ENCODE results near the gene NR6A1.
"Not testable (repeated sequence)": the region's sequence is repeated elsewhere in the genome, so short reads cannot be mapped to it uniquely, and the experiment has no call there.

Gene NR6A1

GRCh38 chr9:124615840-124616239 lies 155.3 kb downstream of the NR6A1 start:
- H2AFZ ChIP-seq (ENCODE audit: low read depth, low read length); H4K91ac ChIP-seq (ENCODE audit: low read length); H3K4me3 ChIP-seq (ENCODE audit: insufficient read depth in 1 of 2, low read depth in 1 of 2, low read length in 2 of 2); H3K79me1 ChIP-seq (replicated peaks; ENCODE audit: low read length, poor library complexity, severe bottlenecking); DNase-seq; H2BK12ac ChIP-seq (ENCODE audit: low read length in 2 of 2); H3K4me1 ChIP-seq (ENCODE audit: control insufficient read depth, insufficient read depth, low read depth, low read length); H3K36me3 ChIP-seq (ENCODE audit: control insufficient read depth in 1 of 2, insufficient read depth in 2 of 2, low read depth in 1 of 2, low read length in 2 of 2); H2BK120ac ChIP-seq (ENCODE audit: low read depth, low read length); H3K23ac ChIP-seq (ENCODE audit: low read length in 2 of 2); H2AK5ac ChIP-seq (ENCODE audit: low read length, severe bottlenecking); H3K18ac ChIP-seq (ENCODE audit: low read depth in 1 of 2, low read length in 2 of 2); H3K4ac ChIP-seq (ENCODE audit: low read depth in 1 of 2, low read length in 2 of 2); H2BK15ac ChIP-seq (ENCODE audit: low read depth, poor library complexity, severe bottlenecking); H3K9me3 ChIP-seq (ENCODE audit: control insufficient read depth, low read length); H3K27ac ChIP-seq (ENCODE audit: low read length, poor library complexity, severe bottlenecking); H4K8ac ChIP-seq (ENCODE audit: low read length); H2BK5ac ChIP-seq (ENCODE audit: low read depth, low read length, poor library complexity, severe bottlenecking); H3K9ac ChIP-seq (ENCODE audit: low read length); H3K4me2 ChIP-seq (ENCODE audit: low read length, poor library complexity, severe bottlenecking); H3K27me3 ChIP-seq (ENCODE audit: control insufficient read depth in 1 of 2, insufficient read depth in 1 of 2, low read length in 2 of 2); H3K14ac ChIP-seq (ENCODE audit: low read length in 2 of 2): not testable (repeated sequence)
- WGBS = 95% methylated on average over 7 of the region's 7 CpGs

DNA sequence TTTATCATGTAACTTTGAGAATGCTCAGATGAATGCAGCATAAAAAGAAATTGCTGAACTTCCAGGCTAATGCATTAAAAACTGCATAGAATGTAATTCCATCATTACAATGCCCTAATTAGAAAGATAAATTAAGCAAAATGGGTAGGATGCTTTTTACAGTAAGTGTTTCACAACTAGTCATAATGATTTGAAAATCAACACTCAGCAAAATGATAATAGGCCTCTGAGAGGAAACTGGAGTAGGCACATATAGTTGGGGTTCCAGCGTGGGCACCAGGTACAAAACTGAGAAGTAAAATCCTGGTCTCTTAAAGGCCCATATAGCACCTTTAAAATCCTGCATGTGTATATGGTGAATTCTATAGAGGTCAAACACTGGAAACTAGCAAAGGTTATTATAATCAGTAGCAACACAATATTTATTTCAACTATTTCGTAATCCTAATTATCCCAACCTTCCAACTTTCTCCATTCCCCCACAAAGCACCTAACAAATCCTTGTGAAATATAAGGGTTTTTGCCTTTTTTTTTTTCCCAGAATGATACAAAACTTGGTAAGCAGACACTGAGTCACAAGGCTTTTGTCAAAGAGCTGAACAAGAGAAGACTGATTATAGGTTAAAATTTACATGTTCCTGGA lies 155.9 kb downstream of the NR6A1 start:
- Histone ChIP-seq H3K14ac (ENCODE audit: low read length in 2 of 2) (no peak overlapping the region), H4K8ac (ENCODE audit: low read length) (no peak overlapping the region), H3K4me2 (ENCODE audit: low read length, poor library complexity, severe bottlenecking) (no peak overlapping the region), H2BK12ac (ENCODE audit: low read length in 2 of 2) (no peak overlapping the region), H2AK5ac (ENCODE audit: low read length, severe bottlenecking) (no peak overlapping the region), H2BK120ac (ENCODE audit: low read depth, low read length) (no peak overlapping the region), H3K79me1 (replicated peaks; ENCODE audit: low read length, poor library complexity, severe bottlenecking) (no peaks in the 10 kb centered on the region), H2BK5ac (ENCODE audit: low read depth, low read length, poor library complexity, severe bottlenecking) (no peak overlapping the region), H2AFZ (ENCODE audit: low read depth, low read length) (no peak overlapping the region), H3K9ac (ENCODE audit: low read length) (no peak overlapping the region), H3K36me3 (ENCODE audit: control insufficient read depth in 1 of 2, insufficient read depth in 2 of 2, low read depth in 1 of 2, low read length in 2 of 2) (no peaks in the 10 kb centered on the region), H3K27ac (ENCODE audit: low read length, poor library complexity, severe bottlenecking) (no peak overlapping the region), H3K4ac (ENCODE audit: low read depth in 1 of 2, low read length in 2 of 2) (no peak overlapping the region), H2BK15ac (ENCODE audit: low read depth, poor library complexity, severe bottlenecking) (no peak overlapping the region), H4K91ac (ENCODE audit: low read length) (no peak overlapping the region), H3K9me3 (ENCODE audit: control insufficient read depth, low read length) (no peaks in the 10 kb centered on the region), H3K18ac (ENCODE audit: low read depth in 1 of 2, low read length in 2 of 2) (no peak overlapping the region), H3K23ac (ENCODE audit: low read length in 2 of 2) (no peak overlapping the region), H3K27me3 (ENCODE audit: control insufficient read depth in 1 of 2, insufficient read depth in 1 of 2, low read length in 2 of 2) (peaks cover 0 to 4% of the 10 kb centered on the region in 2 experiments), H3K4me1 (ENCODE audit: control insufficient read depth, insufficient read depth, low read depth, low read length) (peaks cover 6% of the 10 kb centered on the region), H3K4me3 (ENCODE audit: insufficient read depth in 1 of 2, low read depth in 1 of 2, low read length in 2 of 2) (no peak overlapping the region)
- DNase-seq = no peak
- WGBS = 89% methylated on average over 1 of the region's 2 CpGs

- WGBS = 95% methylated on average over 2 of the region's 2 CpGs
- H3K23ac ChIP-seq (ENCODE audit: low read length in 2 of 2) = no peak overlapping the region
- no peak overlapping the region for H3K18ac ChIP-seq (ENCODE audit: low read depth in 1 of 2, low read length in 2 of 2)
- H2BK5ac ChIP-seq (ENCODE audit: low read depth, low read length, poor library complexity, severe bottlenecking) = no peak overlapping the region
- H3K9ac ChIP-seq (ENCODE audit: low read length) = no peak overlapping the region
- H2AK5ac ChIP-seq (ENCODE audit: low read length, severe bottlenecking) = no peak overlapping the region
- H3K27me3 ChIP-seq (ENCODE audit: control insufficient read depth in 1 of 2, insufficient read depth in 1 of 2, low read length in 2 of 2) = peaks cover 0 to 4% of the 10 kb centered on the region in 2 experiments
- no peak overlapping the region for H2BK12ac ChIP-seq (ENCODE audit: low read length in 2 of 2)
- no peak overlapping the region for H2BK15ac ChIP-seq (ENCODE audit: low read depth, poor library complexity, severe bottlenecking)
- H2AFZ ChIP-seq (ENCODE audit: low read depth, low read length) = no peak overlapping the region
- H3K4me3 ChIP-seq (ENCODE audit: insufficient read depth in 1 of 2, low read depth in 1 of 2, low read length in 2 of 2) = no peak overlapping the region
- H2BK120ac ChIP-seq (ENCODE audit: low read depth, low read length) = no peak overlapping the region
- no peaks in the 10 kb centered on the region for H3K9me3 ChIP-seq (ENCODE audit: control insufficient read depth, low read length)
- no peak overlapping the region for H3K4ac ChIP-seq (ENCODE audit: low read depth in 1 of 2, low read length in 2 of 2)
- no peak overlapping the region for H3K27ac ChIP-seq (ENCODE audit: low read length, poor library complexity, severe bottlenecking)
- no peaks in the 10 kb centered on the region for H3K36me3 ChIP-seq (ENCODE audit: control insufficient read depth in 1 of 2, insufficient read depth in 2 of 2, low read depth in 1 of 2, low read length in 2 of 2)
- peaks cover 4% of the 10 kb centered on the region for H3K4me1 ChIP-seq (ENCODE audit: control insufficient read depth, insufficient read depth, low read depth, low read length)
- no peaks in the 10 kb centered on the region for H3K79me1 ChIP-seq (replicated peaks; ENCODE audit: low read length, poor library complexity, severe bottlenecking)
- no peak overlapping the region for H3K4me2 ChIP-seq (ENCODE audit: low read length, poor library complexity, severe bottlenecking)
- DNase-seq = no peak
- H4K91ac ChIP-seq (ENCODE audit: low read length) = no peak overlapping the region
- H3K14ac ChIP-seq (ENCODE audit: low read length in 2 of 2) = no peak overlapping the region
- no peak overlapping the region for H4K8ac ChIP-seq (ENCODE audit: low read length)
Observed at GRCh38 chr9:124613849-124614248, 157.3 kb downstream of the NR6A1 start.

GRCh38 chr9:124611106-124611505 lies 160.0 kb downstream of the NR6A1 start:
- no peak overlapping the region for H2BK120ac ChIP-seq (ENCODE audit: low read depth, low read length)
- H3K27ac ChIP-seq (ENCODE audit: low read length, poor library complexity, severe bottlenecking) = no peak overlapping the region
- H2AK5ac ChIP-seq (ENCODE audit: low read length, severe bottlenecking) = no peak overlapping the region
- H4K8ac ChIP-seq (ENCODE audit: low read length) = no peak overlapping the region
- H3K4me2 ChIP-seq (ENCODE audit: low read length, poor library complexity, severe bottlenecking) = no peak overlapping the region
- DNase-seq = no peak
- no peak overlapping the region for H2BK12ac ChIP-seq (ENCODE audit: low read length in 2 of 2)
- H3K4me3 ChIP-seq (ENCODE audit: insufficient read depth in 1 of 2, low read depth in 1 of 2, low read length in 2 of 2) = no peak overlapping the region
- H3K9ac ChIP-seq (ENCODE audit: low read length) = no peak overlapping the region
- H3K23ac ChIP-seq (ENCODE audit: low read length in 2 of 2) = no peak overlapping the region
- no peak overlapping the region for H2AFZ ChIP-seq (ENCODE audit: low read depth, low read length)
- 95% methylated on average over 2 of the region's 2 CpGs for WGBS
- H3K9me3 ChIP-seq (ENCODE audit: control insufficient read depth, low read length) = no peaks in the 10 kb centered on the region
- H3K18ac ChIP-seq (ENCODE audit: low read depth in 1 of 2, low read length in 2 of 2) = no peak overlapping the region
- peaks cover 2% of the 10 kb centered on the region for H3K79me1 ChIP-seq (replicated peaks; ENCODE audit: low read length, poor library complexity, severe bottlenecking)
- no peak overlapping the region for H3K4ac ChIP-seq (ENCODE audit: low read depth in 1 of 2, low read length in 2 of 2)
- no peaks in the 10 kb centered on the region for H3K4me1 ChIP-seq (ENCODE audit: control insufficient read depth, insufficient read depth, low read depth, low read length)
- H2BK5ac ChIP-seq (ENCODE audit: low read depth, low read length, poor library complexity, severe bottlenecking) = no peak overlapping the region
- H2BK15ac ChIP-seq (ENCODE audit: low read depth, poor library complexity, severe bottlenecking) = no peak overlapping the region
- peaks cover 0 to 4% of the 10 kb centered on the region in 2 experiments for H3K27me3 ChIP-seq (ENCODE audit: control insufficient read depth in 1 of 2, insufficient read depth in 1 of 2, low read length in 2 of 2)
- no peaks in the 10 kb centered on the region for H3K36me3 ChIP-seq (ENCODE audit: control insufficient read depth in 1 of 2, insufficient read depth in 2 of 2, low read depth in 1 of 2, low read length in 2 of 2)
- no peak overlapping the region for H4K91ac ChIP-seq (ENCODE audit: low read length)
- H3K14ac ChIP-seq (ENCODE audit: low read length in 2 of 2) = no peak overlapping the region
